Lower lobe of right lung (tissue), 2 donors: ENCODE measurements around the gene GOLGA6A. TPM values are rescaled to one million over a fixed set of nuclear protein-coding genes. Genes with fewer than 3 reads are reported as not detected.
A peak's percentile ranks its signal among the peaks of the same experiment; 100 is the strongest.
"Not testable (repeated sequence)": the region's sequence is repeated elsewhere in the genome, so short reads cannot be mapped to it uniquely, and the experiment has no call there.

Experiments
- ATAC-seq, 2 donors: fragments of 200-7000 bp; cut with Tn5 transposase; one replicate each; pipeline ENCODE4 v1.9.1; 2020 to 2022; ENCODE audit warnings: mild to moderate bottlenecking in 2 of 2, moderate library complexity in 2 of 2
- DNase-seq: peaks from one replicate; pipeline ENCODE4 v3.0.0-alpha.2; 2020
- H3K27ac ChIP-seq: fragments of 200-600 bp; one replicate; pipeline ENCODE4 v1.8.0; 2022
- H3K27me3 ChIP-seq: fragments of 200-600 bp; one replicate; pipeline ENCODE4 v1.8.0; 2022; ENCODE audit warnings: low read depth
- H3K36me3 ChIP-seq: fragments of 200-600 bp; one replicate; pipeline ENCODE4 v1.8.0; 2022; ENCODE audit warnings: mild to moderate bottlenecking
- H3K4me1 ChIP-seq: fragments of 200-600 bp; one replicate; pipeline ENCODE4 v1.8.0; 2022
- H3K4me3 ChIP-seq: fragments of 200-600 bp; one replicate; pipeline ENCODE4 v1.8.0; 2022; ENCODE audit warnings: mild to moderate bottlenecking
- H3K9me3 ChIP-seq: fragments of 200-600 bp; one replicate; pipeline ENCODE4 v1.8.0; 2022
- intact Hi-C: fragments of 100-400 bp; cut with DNase I; formaldehyde crosslinking; loops from one replicate; pipeline ENCODE4 v1.11.0; 2022
- long read RNA-seq: library from polyadenylated mRNA; unstranded; transcript quantifications from one replicate; pipeline ENCODE4 v2.0.0, GENCODE V29; 2021
- total RNA-seq: library from RNA; stranded (reverse); fragmentation: NEBNext Ultra II Directional; extraction: Animal tissue kit (Norgen Biotek cat#: 25700); gene quantifications from one replicate; pipeline ENCODE4 v1.2.1, GENCODE V29; 2021
- TF ChIP-seq, protein P1 (sequence below): fragments of 200-600 bp; IDR thresholded peaks from one replicate; pipeline ENCODE4 v1.8.0; 2022; ENCODE audit warnings: antibody characterized with exemption, mild to moderate bottlenecking
- donor health status: DM: no; HTN: yes; CAD: no; lungs with severe emphysema.

The GOLGA6A gene
- total RNA-seq, result not detected
- long read RNA-seq, result 0 reads

- H3K4me1 ChIP-seq, ATAC-seq, DNase-seq, intact Hi-C loops, H3K27ac ChIP-seq, H3K27me3 ChIP-seq, H3K4me3 ChIP-seq, H3K9me3 ChIP-seq, H3K36me3 ChIP-seq: not testable (repeated sequence)
Observed at GRCh38 chr15:74082450-74082849, at the start of gene GOLGA6A. Gene GOLGA6A (minus strand): TSS chr15:74082550. CDS start chr15:74082509, 41 bp downstream.

- Histone ChIP-seq H3K36me3 (no peaks in the 10 kb centered on the region), H3K4me1 (peaks cover 46% of the 10 kb centered on the region), H3K27ac (no peak overlapping the region), H3K9me3 (no peaks in the 10 kb centered on the region), H3K27me3 (peaks cover 94% of the 10 kb centered on the region), H3K4me3 (no peak overlapping the region)
- intact Hi-C loops, result no loop called here
- DNase-seq (no peak), ATAC-seq (no peak)
- TF ChIP-seq, protein P1, sequence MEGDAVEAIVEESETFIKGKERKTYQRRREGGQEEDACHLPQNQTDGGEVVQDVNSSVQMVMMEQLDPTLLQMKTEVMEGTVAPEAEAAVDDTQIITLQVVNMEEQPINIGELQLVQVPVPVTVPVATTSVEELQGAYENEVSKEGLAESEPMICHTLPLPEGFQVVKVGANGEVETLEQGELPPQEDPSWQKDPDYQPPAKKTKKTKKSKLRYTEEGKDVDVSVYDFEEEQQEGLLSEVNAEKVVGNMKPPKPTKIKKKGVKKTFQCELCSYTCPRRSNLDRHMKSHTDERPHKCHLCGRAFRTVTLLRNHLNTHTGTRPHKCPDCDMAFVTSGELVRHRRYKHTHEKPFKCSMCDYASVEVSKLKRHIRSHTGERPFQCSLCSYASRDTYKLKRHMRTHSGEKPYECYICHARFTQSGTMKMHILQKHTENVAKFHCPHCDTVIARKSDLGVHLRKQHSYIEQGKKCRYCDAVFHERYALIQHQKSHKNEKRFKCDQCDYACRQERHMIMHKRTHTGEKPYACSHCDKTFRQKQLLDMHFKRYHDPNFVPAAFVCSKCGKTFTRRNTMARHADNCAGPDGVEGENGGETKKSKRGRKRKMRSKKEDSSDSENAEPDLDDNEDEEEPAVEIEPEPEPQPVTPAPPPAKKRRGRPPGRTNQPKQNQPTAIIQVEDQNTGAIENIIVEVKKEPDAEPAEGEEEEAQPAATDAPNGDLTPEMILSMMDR, result no peak
Observed at GRCh38 chr15:74131628-74132413, 49.5 kb upstream of the GOLGA6A start.

DNA sequence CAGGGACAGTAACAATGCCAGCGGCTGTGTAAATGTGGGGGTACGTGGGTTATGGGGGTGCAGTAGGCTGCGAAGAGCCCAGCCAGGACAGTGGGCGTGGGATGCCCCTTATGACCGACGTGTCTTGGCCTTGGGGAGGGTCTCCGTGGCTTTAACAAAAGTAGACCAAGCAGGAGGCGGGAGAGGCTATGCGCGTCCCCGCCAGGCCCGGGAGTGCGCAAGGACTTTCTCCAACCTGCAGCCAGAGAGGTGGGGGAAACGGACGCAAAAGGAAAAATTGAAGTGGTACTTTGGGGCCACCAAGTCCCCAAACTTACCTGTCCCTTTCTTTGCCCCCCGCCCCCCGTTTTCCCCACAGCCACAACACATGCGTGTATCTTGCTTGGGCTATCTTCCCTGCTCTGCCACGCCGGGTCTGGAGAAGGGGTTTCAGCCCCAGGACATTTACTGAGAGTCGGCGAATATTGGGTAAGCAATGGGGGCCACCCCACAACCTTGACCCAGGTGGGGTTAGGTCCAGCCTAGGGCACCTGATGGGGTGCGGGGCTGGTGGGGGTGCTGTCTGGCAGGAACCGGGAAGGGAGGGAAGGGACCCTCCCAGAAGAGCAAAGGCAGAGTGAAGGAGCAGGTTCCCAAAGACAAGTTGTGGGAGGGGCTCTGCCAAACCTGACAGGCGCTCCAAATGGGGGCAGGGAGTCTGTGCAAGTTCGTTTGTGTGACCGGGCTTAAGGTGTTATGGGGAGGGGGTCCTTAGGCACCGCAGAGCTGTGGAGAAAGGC, 48.7 kb upstream of the GOLGA6A start:
- ATAC-seq (no peak), DNase-seq (no peak)
- Histone ChIP-seq H3K4me3 (no peak overlapping the region), H3K27me3 (peaks cover 88% of the 10 kb centered on the region), H3K9me3 (no peaks in the 10 kb centered on the region), H3K27ac (no peak overlapping the region), H3K36me3 (no peaks in the 10 kb centered on the region), H3K4me1 (peaks cover 41% of the 10 kb centered on the region)
- TF ChIP-seq, protein P1, result no peak
- intact Hi-C loops, result no loop called here

GRCh38 chr15:74130155-74130848, 48.0 kb upstream of the GOLGA6A start, which contains the start of gene ISLR2:
Gene ISLR2 (plus strand): TSS chr15:74130586. CDS start chr15:74132755, 2,169 bp downstream.
- intact Hi-C loops, result no loop called here
- peaks cover 35% of the 10 kb centered on the region for H3K4me1 ChIP-seq
- TF ChIP-seq, protein P1, result no peak
- no peak within 1 kb of the TSS for H3K27ac ChIP-seq
- no peaks in the 10 kb centered on the region for H3K9me3 ChIP-seq
- no peaks in the 10 kb centered on the region for H3K36me3 ChIP-seq
- peak within 1 kb of the TSS; percentile 46 for H3K4me3 ChIP-seq
- no peak for DNase-seq
- ATAC-seq, result no peak
- H3K27me3 ChIP-seq, result peaks cover 86% of the 10 kb centered on the region

DNA sequence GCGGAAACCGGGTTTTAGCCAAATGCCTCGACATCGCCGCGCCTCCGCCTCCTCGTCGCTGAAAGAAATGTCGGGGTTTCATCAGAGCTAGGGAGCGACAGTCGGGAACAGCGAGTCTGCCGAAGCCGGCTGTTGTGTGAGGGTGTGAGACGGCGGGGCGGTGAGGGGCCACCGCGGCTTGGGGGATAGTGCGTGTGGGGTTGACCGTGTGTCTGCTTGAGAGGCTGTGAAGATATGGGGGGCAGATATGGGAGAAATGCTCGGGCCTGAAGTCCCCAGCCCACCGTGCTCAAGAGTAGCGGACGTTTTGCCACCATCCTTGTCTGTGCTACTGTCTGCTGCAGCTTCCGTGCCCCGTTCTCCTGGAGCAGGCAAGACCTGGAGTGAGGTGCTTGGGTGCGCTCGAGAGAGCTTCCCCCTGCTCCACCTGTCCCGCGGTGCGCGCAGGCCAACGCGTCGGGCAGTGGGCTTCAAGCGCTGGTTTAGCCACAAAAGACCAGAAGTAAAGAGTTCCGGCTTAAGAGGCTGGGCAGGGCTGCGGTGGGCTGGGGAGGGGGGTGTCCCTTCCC, 47.3 kb upstream of the GOLGA6A start:
- TF ChIP-seq, protein P1, result no peak
- peaks cover 86% of the 10 kb centered on the region for H3K27me3 ChIP-seq
- intact Hi-C loops, result loop anchor here (5.0 kb wide), 1 partner anchor 178 kb away; no protein-coding TSS in a partner anchor
- no peak for ATAC-seq
- peaks cover 35% of the 10 kb centered on the region for H3K4me1 ChIP-seq
- H3K36me3 ChIP-seq, result no peaks in the 10 kb centered on the region
- DNase-seq, result no peak
- H3K27ac ChIP-seq, result no peak overlapping the region
- peak overlapping the region; percentile 46 for H3K4me3 ChIP-seq
- no peaks in the 10 kb centered on the region for H3K9me3 ChIP-seq
